ENCODE measurements around the gene PTPRM.

DNA sequence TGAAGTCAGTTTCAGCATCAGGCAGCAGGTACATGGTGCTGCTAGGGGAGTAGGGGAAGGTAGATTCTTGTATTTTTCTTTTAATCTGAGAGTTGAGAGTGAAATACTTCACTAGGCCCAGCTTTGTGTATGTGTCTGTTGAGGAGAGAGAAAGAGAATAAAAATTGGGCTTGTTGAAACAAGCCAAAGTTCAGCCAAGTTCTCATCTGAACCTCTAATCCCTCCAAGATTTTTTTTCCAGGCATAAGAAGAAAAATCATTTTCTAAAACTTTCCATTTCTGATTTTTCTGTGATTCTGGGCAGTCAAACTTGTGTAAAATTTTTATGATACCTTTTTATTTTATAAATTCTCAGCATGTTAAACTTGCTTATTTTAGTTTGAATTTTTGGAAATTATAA, 55.6 kb downstream of the PTPRM start:
- TF ChIP-seq CTCF (conservative IDR thresholded peaks at IDR 0.05; ENCODE audit: low read length) (no peak), EZH2phosphoT487 (IDR thresholded peaks at IDR 0.05; ENCODE audit: borderline replicate concordance) (no peak)

All from Loucy (cell line).